ENCODE data around the gene CCT7.

The CCT7 gene

DNA sequence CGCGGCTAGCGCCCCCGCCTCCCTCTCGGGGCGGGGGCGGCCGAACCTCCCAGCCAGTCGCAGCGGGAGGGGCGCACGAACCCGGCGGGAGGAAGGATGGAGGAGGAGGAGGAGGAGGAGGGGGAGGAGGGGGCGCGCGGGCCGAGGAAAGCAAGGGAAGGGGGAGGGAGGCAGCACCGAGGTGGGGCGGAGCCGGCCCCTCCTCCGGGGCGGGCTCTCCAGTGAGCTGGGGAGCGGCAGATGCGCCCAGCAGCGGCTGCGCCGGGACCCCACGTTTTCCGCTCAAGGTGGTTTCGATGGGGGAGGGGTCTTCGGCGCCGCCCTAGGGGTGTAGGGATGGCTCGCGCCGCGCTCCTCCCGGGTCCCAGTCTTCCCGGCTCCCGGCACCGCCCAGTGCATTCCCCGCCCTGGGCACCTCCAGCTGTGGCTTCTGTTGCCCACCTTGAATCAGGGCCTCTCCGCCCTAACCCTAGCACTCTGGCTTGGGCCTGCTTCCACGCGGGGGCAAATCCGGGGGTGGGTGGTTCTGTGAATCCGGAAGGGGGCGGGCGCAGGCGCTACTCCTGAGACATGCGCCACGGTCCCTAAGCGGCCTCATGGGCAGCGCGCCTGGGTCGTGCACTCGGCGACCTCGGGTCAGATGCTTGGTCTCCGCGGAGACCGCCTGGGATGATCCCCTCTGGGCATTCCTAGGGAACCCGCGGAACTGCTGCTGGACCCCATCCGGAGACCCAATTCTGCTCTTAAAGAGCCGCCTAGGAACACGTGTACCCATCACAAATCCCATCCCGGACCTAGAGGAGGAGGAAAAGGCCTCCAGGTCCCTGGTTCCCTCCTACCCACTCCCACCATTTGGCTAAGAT, 50.4 kb downstream of the CCT7 start, which contains the start of gene FBXO41:
FBXO41 (minus strand) TSS at position 183 of the 863 bp plus-strand sequence. CDS start 14,848 bp downstream, outside the sequence.
- TF ChIP-seq EZH2phosphoT487 (IDR thresholded peaks at IDR 0.05; ENCODE audit: low read depth): no peak
- TF ChIP-seq, protein P1, sequence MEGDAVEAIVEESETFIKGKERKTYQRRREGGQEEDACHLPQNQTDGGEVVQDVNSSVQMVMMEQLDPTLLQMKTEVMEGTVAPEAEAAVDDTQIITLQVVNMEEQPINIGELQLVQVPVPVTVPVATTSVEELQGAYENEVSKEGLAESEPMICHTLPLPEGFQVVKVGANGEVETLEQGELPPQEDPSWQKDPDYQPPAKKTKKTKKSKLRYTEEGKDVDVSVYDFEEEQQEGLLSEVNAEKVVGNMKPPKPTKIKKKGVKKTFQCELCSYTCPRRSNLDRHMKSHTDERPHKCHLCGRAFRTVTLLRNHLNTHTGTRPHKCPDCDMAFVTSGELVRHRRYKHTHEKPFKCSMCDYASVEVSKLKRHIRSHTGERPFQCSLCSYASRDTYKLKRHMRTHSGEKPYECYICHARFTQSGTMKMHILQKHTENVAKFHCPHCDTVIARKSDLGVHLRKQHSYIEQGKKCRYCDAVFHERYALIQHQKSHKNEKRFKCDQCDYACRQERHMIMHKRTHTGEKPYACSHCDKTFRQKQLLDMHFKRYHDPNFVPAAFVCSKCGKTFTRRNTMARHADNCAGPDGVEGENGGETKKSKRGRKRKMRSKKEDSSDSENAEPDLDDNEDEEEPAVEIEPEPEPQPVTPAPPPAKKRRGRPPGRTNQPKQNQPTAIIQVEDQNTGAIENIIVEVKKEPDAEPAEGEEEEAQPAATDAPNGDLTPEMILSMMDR (IDR thresholded peaks at IDR 0.05; ENCODE audit: low read depth, low read length): no peak
- Histone ChIP-seq H3K27ac (ENCODE audit: low read length) (peak within 1 kb of the TSS; percentile 98), H3K36me3 (replicated peaks; ENCODE audit: low read depth, low read length) (peaks cover 18% of the 10 kb centered on the region), H3K4me2 (ENCODE audit: low read length) (peak within 1 kb of the TSS; percentile 100), H3K4me3 (ENCODE audit: low read length) (peak within 1 kb of the TSS; percentile 79), H4K20me1 (ENCODE audit: insufficient read depth, low read length) (peaks cover 35% of the 10 kb centered on the region), H3K9ac (ENCODE audit: low read length) (peak within 1 kb of the TSS; percentile 100), H3K27me3 (ENCODE audit: low read depth, low read length) (no peaks in the 10 kb centered on the region), H3K79me2 (ENCODE audit: low read length) (peaks cover 48% of the 10 kb centered on the region), H2AFZ (ENCODE audit: low read depth, low read length) (0 out of 2 replicates have a peak within 1 kb of the TSS, but pooled peaks have one; percentile 37), H3K9me3 (ENCODE audit: insufficient read depth, low read length) (no peaks in the 10 kb centered on the region), H3K4me1 (ENCODE audit: low read length) (peaks cover 31% of the 10 kb centered on the region)

DNA sequence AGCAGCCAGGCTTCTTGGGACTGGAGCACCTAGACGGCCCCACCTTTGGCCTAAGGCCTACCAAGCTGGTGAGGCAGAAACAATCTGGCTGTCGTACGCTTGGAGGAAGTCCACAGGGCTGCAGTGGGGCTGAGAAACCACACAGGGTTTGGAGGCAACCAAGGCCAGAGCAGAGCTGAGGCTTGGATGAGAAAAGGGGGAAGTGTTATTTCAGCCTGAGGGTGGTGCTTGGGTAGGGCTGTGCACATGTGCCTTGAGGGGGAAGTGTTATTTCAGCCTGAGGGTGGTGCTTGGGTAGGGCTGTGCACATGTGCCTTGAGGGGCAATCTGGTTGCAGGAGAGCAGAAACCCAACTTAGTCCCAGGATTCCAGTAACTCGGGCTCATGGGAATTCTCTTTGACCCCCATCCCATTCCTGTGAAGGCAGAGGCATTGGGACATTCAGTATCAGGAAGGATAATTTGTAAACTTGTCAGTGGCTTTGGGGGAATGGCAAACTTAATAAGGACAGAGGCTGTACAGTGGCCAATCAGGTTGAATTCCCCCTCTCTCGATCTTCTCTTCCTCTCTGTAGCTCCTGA, 51.1 kb downstream of the CCT7 start:
- H3K9me3 ChIP-seq (ENCODE audit: insufficient read depth, low read length): no peaks in the 10 kb centered on the region
- H3K27ac ChIP-seq (ENCODE audit: low read length): peak overlapping the region; percentile 98
- peak overlapping the region; percentile 100 for H3K9ac ChIP-seq (ENCODE audit: low read length)
- no peaks in the 10 kb centered on the region for H3K27me3 ChIP-seq (ENCODE audit: low read depth, low read length)
- no peak overlapping the region for H2AFZ ChIP-seq (ENCODE audit: low read depth, low read length)
- H3K4me2 ChIP-seq (ENCODE audit: low read length): peak overlapping the region; percentile 100
- H3K36me3 ChIP-seq (replicated peaks; ENCODE audit: low read depth, low read length): peaks cover 18% of the 10 kb centered on the region
- TF ChIP-seq EZH2phosphoT487 (IDR thresholded peaks at IDR 0.05; ENCODE audit: low read depth): no peak
- TF ChIP-seq, protein P1 (IDR thresholded peaks at IDR 0.05; ENCODE audit: low read depth, low read length): no peak; the same call in 1 of the 2 replicates
- peaks cover 28% of the 10 kb centered on the region for H4K20me1 ChIP-seq (ENCODE audit: insufficient read depth, low read length)
- peaks cover 41% of the 10 kb centered on the region for H3K79me2 ChIP-seq (ENCODE audit: low read length)
- H3K4me1 ChIP-seq (ENCODE audit: low read length): peaks cover 31% of the 10 kb centered on the region
- peak overlapping the region; percentile 79 for H3K4me3 ChIP-seq (ENCODE audit: low read length)

DNA sequence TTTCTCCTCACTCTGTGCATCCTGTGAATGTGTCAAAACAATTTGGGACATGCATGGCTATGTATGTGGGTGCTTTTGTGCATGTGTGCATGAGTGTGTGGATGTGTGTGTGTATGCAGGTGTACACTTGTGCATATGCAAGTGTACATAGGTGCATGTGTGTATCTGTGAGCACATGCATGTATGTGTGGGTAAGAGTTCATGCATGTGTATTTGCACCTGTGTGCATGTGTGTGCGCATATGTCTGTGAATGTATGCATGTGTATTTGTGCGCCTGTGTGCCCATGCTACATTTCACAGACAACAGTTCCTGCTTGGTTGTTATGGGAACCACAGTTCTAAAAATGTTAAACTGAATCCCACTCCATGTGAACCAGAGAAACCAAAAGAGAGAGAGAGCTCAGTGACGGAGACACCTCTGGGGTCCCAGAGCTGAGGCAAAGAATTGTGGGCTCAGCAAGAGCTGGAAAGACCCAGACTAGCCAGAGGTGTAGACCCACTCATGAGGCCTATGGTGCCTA, 52.1 kb downstream of the CCT7 start:
- Histone ChIP-seq H3K27ac (ENCODE audit: low read length) (no peak overlapping the region), H4K20me1 (ENCODE audit: insufficient read depth, low read length) (peaks cover 18% of the 10 kb centered on the region), H3K9ac (ENCODE audit: low read length) (no peak overlapping the region), H3K4me1 (ENCODE audit: low read length) (peaks cover 31% of the 10 kb centered on the region), H2AFZ (ENCODE audit: low read depth, low read length) (no peak overlapping the region), H3K36me3 (replicated peaks; ENCODE audit: low read depth, low read length) (peaks cover 10% of the 10 kb centered on the region), H3K9me3 (ENCODE audit: insufficient read depth, low read length) (no peaks in the 10 kb centered on the region), H3K27me3 (ENCODE audit: low read depth, low read length) (no peaks in the 10 kb centered on the region), H3K4me2 (ENCODE audit: low read length) (peak overlapping the region; percentile 100; the same call in 1 of the 2 replicates), H3K79me2 (ENCODE audit: low read length) (peaks cover 31% of the 10 kb centered on the region), H3K4me3 (ENCODE audit: low read length) (no peak overlapping the region)
- TF ChIP-seq, protein P1 (IDR thresholded peaks at IDR 0.05; ENCODE audit: low read depth, low read length): no peak
- TF ChIP-seq EZH2phosphoT487 (IDR thresholded peaks at IDR 0.05; ENCODE audit: low read depth): no peak

DNA sequence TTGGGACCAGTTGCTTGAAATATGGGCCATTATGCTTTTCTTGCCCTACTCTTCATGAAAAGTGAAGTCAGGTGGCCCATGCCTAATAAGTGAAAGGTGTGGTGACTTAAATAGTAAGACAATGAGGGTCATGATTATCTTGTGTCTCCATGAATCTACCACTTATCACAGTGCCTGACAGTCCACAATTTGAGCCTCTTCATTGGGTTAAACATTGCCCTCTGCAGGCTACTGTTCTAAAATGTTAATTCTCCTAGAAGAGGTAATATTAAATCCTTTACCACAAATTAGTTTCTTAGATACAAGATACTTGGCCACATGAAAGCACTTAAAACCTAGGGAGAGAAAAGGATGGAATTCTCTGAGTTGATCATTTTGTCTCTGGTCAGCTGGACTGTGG, 55.2 kb downstream of the CCT7 start:
- Histone ChIP-seq H3K9me3 (ENCODE audit: insufficient read depth, low read length) (no peaks in the 10 kb centered on the region), H4K20me1 (ENCODE audit: insufficient read depth, low read length) (no peaks in the 10 kb centered on the region), H3K4me3 (ENCODE audit: low read length) (no peak overlapping the region), H3K27me3 (ENCODE audit: low read depth, low read length) (peaks cover 6% of the 10 kb centered on the region), H3K27ac (ENCODE audit: low read length) (no peak overlapping the region), H3K4me1 (ENCODE audit: low read length) (peaks cover 21% of the 10 kb centered on the region), H3K4me2 (ENCODE audit: low read length) (no peak overlapping the region), H3K79me2 (ENCODE audit: low read length) (peaks cover under 1% of the 10 kb centered on the region; the same call in 1 of the 2 replicates), H2AFZ (ENCODE audit: low read depth, low read length) (no peak overlapping the region), H3K36me3 (replicated peaks; ENCODE audit: low read depth, low read length) (no peaks in the 10 kb centered on the region), H3K9ac (ENCODE audit: low read length) (no peak overlapping the region)
- TF ChIP-seq EZH2phosphoT487 (IDR thresholded peaks at IDR 0.05; ENCODE audit: low read depth): no peak
- TF ChIP-seq, protein P1 (IDR thresholded peaks at IDR 0.05; ENCODE audit: low read depth, low read length): peak; percentile 22; the same call in 1 of the 2 replicates
